ENCODE data around the gene DNAJC12.
"Not testable (repeated sequence)": the region's sequence is repeated elsewhere in the genome, so short reads cannot be mapped to it uniquely, and the experiment has no call there.

Gene DNAJC12

GRCh38 chr10:67863094-67863493 is 25.1 kb upstream of the DNAJC12 start:
- H3K9me3 ChIP-seq (replicated peaks; ENCODE audit: low read length), result no peaks in the 10 kb centered on the region
- no peaks in the 10 kb centered on the region for H3K36me3 ChIP-seq (ENCODE audit: insufficient read depth, low read length)
- no peak overlapping the region for H3K4me2 ChIP-seq (ENCODE audit: low read length)
- no peaks in the 10 kb centered on the region for H3K27me3 ChIP-seq (ENCODE audit: control insufficient read depth, insufficient read depth, low read length)
- H3K4me3 ChIP-seq (ENCODE audit: low read length), result no peak overlapping the region
- H3K9ac ChIP-seq (ENCODE audit: low read depth, low read length), result no peak overlapping the region
- no peaks in the 10 kb centered on the region for H3K4me1 ChIP-seq (ENCODE audit: control insufficient read depth, insufficient read depth, low read length)

GRCh38 chr10:67861750-67862432 is 23.9 kb upstream of the DNAJC12 start:
- H3K9ac ChIP-seq (ENCODE audit: low read depth, low read length), result no peak overlapping the region
- H3K4me2 ChIP-seq (ENCODE audit: low read length), result no peak overlapping the region
- H3K36me3 ChIP-seq (ENCODE audit: insufficient read depth, low read length), result no peaks in the 10 kb centered on the region

GRCh38 chr10:67858971-67859370 is 21.0 kb upstream of the DNAJC12 start:
- Histone ChIP-seq H3K27me3 (ENCODE audit: control insufficient read depth, insufficient read depth, low read length) (no peaks in the 10 kb centered on the region), H3K9ac (ENCODE audit: low read depth, low read length) (no peak overlapping the region), H3K9me3 (replicated peaks; ENCODE audit: low read length) (no peaks in the 10 kb centered on the region)

More at GRCh38 chr10:67861750-67862432, 23.9 kb upstream of the DNAJC12 start:
- no peaks in the 10 kb centered on the region for H3K27me3 ChIP-seq (ENCODE audit: control insufficient read depth, insufficient read depth, low read length)
- H3K4me1 ChIP-seq (ENCODE audit: control insufficient read depth, insufficient read depth, low read length), result no peaks in the 10 kb centered on the region
- H3K4me3 ChIP-seq (ENCODE audit: low read length), result no peak overlapping the region
- H3K9me3 ChIP-seq (replicated peaks; ENCODE audit: low read length), result no peaks in the 10 kb centered on the region

GRCh38 chr10:67853512-67853911 is 15.5 kb upstream of the DNAJC12 start:
- no peak overlapping the region for H3K4me2 ChIP-seq (ENCODE audit: low read length)
- no peak overlapping the region for H3K4me3 ChIP-seq (ENCODE audit: low read length)
- no peaks in the 10 kb centered on the region for H3K36me3 ChIP-seq (ENCODE audit: insufficient read depth, low read length)
- no peaks in the 10 kb centered on the region for H3K27me3 ChIP-seq (ENCODE audit: control insufficient read depth, insufficient read depth, low read length)
- no peaks in the 10 kb centered on the region for H3K4me1 ChIP-seq (ENCODE audit: control insufficient read depth, insufficient read depth, low read length)
- no peak overlapping the region for H3K9ac ChIP-seq (ENCODE audit: low read depth, low read length)
- no peaks in the 10 kb centered on the region for H3K9me3 ChIP-seq (replicated peaks; ENCODE audit: low read length)

More at GRCh38 chr10:67858971-67859370, 21.0 kb upstream of the DNAJC12 start:
- Histone ChIP-seq H3K36me3 (ENCODE audit: insufficient read depth, low read length) (no peaks in the 10 kb centered on the region), H3K4me1 (ENCODE audit: control insufficient read depth, insufficient read depth, low read length) (no peaks in the 10 kb centered on the region), H3K4me3 (ENCODE audit: low read length) (no peak overlapping the region), H3K4me2 (ENCODE audit: low read length) (no peak overlapping the region)

- H3K4me3 ChIP-seq (ENCODE audit: low read length), result no peak overlapping the region
- H3K4me1 ChIP-seq (ENCODE audit: control insufficient read depth, insufficient read depth, low read length), result no peaks in the 10 kb centered on the region
- no peaks in the 10 kb centered on the region for H3K9me3 ChIP-seq (replicated peaks; ENCODE audit: low read length)
- no peak overlapping the region for H3K4me2 ChIP-seq (ENCODE audit: low read length)
- H3K27me3 ChIP-seq (ENCODE audit: control insufficient read depth, insufficient read depth, low read length), result no peaks in the 10 kb centered on the region
- H3K9ac ChIP-seq (ENCODE audit: low read depth, low read length), result no peak overlapping the region
- no peaks in the 10 kb centered on the region for H3K36me3 ChIP-seq (ENCODE audit: insufficient read depth, low read length)
Observed at GRCh38 chr10:67852761-67853160, 14.8 kb upstream of the DNAJC12 start.

- H3K4me2 ChIP-seq (ENCODE audit: low read length), result no peak overlapping the region
- H3K4me3 ChIP-seq (ENCODE audit: low read length), result no peak overlapping the region
- H3K4me1 ChIP-seq (ENCODE audit: control insufficient read depth, insufficient read depth, low read length), result no peaks in the 10 kb centered on the region
- H3K36me3 ChIP-seq (ENCODE audit: insufficient read depth, low read length), result no peaks in the 10 kb centered on the region
- H3K27me3 ChIP-seq (ENCODE audit: control insufficient read depth, insufficient read depth, low read length), result no peaks in the 10 kb centered on the region
- H3K9me3 ChIP-seq (replicated peaks; ENCODE audit: low read length), result no peaks in the 10 kb centered on the region
- H3K9ac ChIP-seq (ENCODE audit: low read depth, low read length), result no peak overlapping the region
Observed at GRCh38 chr10:67851186-67851585, 13.2 kb upstream of the DNAJC12 start.

GRCh38 chr10:67849331-67850011 is 11.5 kb upstream of the DNAJC12 start:
- Histone ChIP-seq H3K27me3 (ENCODE audit: control insufficient read depth, insufficient read depth, low read length) (no peaks in the 10 kb centered on the region), H3K4me1 (ENCODE audit: control insufficient read depth, insufficient read depth, low read length) (no peaks in the 10 kb centered on the region), H3K9ac (ENCODE audit: low read depth, low read length) (peak overlapping the region; percentile 94), H3K4me3 (ENCODE audit: low read length) (peak overlapping the region; percentile 82), H3K36me3 (ENCODE audit: insufficient read depth, low read length) (no peaks in the 10 kb centered on the region), H3K4me2 (ENCODE audit: low read length) (peak overlapping the region; percentile 94), H3K9me3 (replicated peaks; ENCODE audit: low read length) (no peaks in the 10 kb centered on the region)

- H3K9ac ChIP-seq (ENCODE audit: low read depth, low read length), result no peak overlapping the region
- H3K4me1 ChIP-seq (ENCODE audit: control insufficient read depth, insufficient read depth, low read length), result no peaks in the 10 kb centered on the region
- no peaks in the 10 kb centered on the region for H3K9me3 ChIP-seq (replicated peaks; ENCODE audit: low read length)
- H3K27me3 ChIP-seq (ENCODE audit: control insufficient read depth, insufficient read depth, low read length), result no peaks in the 10 kb centered on the region
- H3K36me3 ChIP-seq (ENCODE audit: insufficient read depth, low read length), result no peaks in the 10 kb centered on the region
- no peak overlapping the region for H3K4me3 ChIP-seq (ENCODE audit: low read length)
- H3K4me2 ChIP-seq (ENCODE audit: low read length), result no peak overlapping the region
Observed at GRCh38 chr10:67843284-67843683, 5.3 kb upstream of the DNAJC12 start.

GRCh38 chr10:67841737-67842136 is 3.7 kb upstream of the DNAJC12 start:
- H3K9me3 ChIP-seq (replicated peaks; ENCODE audit: low read length), result no peaks in the 10 kb centered on the region
- no peak overlapping the region for H3K4me3 ChIP-seq (ENCODE audit: low read length)
- H3K9ac ChIP-seq (ENCODE audit: low read depth, low read length), result no peak overlapping the region
- no peaks in the 10 kb centered on the region for H3K27me3 ChIP-seq (ENCODE audit: control insufficient read depth, insufficient read depth, low read length)
- no peaks in the 10 kb centered on the region for H3K36me3 ChIP-seq (ENCODE audit: insufficient read depth, low read length)
- H3K4me2 ChIP-seq (ENCODE audit: low read length), result no peak overlapping the region
- no peaks in the 10 kb centered on the region for H3K4me1 ChIP-seq (ENCODE audit: control insufficient read depth, insufficient read depth, low read length)

- Histone ChIP-seq H3K9ac (ENCODE audit: low read depth, low read length) (no peak overlapping the region), H3K4me2 (ENCODE audit: low read length) (no peak overlapping the region), H3K36me3 (ENCODE audit: insufficient read depth, low read length) (no peaks in the 10 kb centered on the region), H3K4me3 (ENCODE audit: low read length) (no peak overlapping the region), H3K4me1 (ENCODE audit: control insufficient read depth, insufficient read depth, low read length) (no peaks in the 10 kb centered on the region), H3K27me3 (ENCODE audit: control insufficient read depth, insufficient read depth, low read length) (no peaks in the 10 kb centered on the region), H3K9me3 (replicated peaks; ENCODE audit: low read length) (no peaks in the 10 kb centered on the region)
Observed at GRCh38 chr10:67839951-67840350, 2.0 kb upstream of the DNAJC12 start.

GRCh38 chr10:67839511-67839910 is 1.5 kb upstream of the DNAJC12 start:
- H3K4me2 ChIP-seq (ENCODE audit: low read length); H3K36me3 ChIP-seq (ENCODE audit: insufficient read depth, low read length); H3K9ac ChIP-seq (ENCODE audit: low read depth, low read length); H3K4me1 ChIP-seq (ENCODE audit: control insufficient read depth, insufficient read depth, low read length); H3K27me3 ChIP-seq (ENCODE audit: control insufficient read depth, insufficient read depth, low read length); H3K4me3 ChIP-seq (ENCODE audit: low read length); H3K9me3 ChIP-seq (replicated peaks; ENCODE audit: low read length): not testable (repeated sequence)

- no peaks in the 10 kb centered on the region for H3K27me3 ChIP-seq (ENCODE audit: control insufficient read depth, insufficient read depth, low read length)
- peak overlapping the region; percentile 56 for H3K4me2 ChIP-seq (ENCODE audit: low read length)
- H3K9ac ChIP-seq (ENCODE audit: low read depth, low read length), result no peak overlapping the region
- no peak overlapping the region for H3K4me3 ChIP-seq (ENCODE audit: low read length)
- H3K4me1 ChIP-seq (ENCODE audit: control insufficient read depth, insufficient read depth, low read length), result no peaks in the 10 kb centered on the region
- H3K36me3 ChIP-seq (ENCODE audit: insufficient read depth, low read length), result no peaks in the 10 kb centered on the region
- H3K9me3 ChIP-seq (replicated peaks; ENCODE audit: low read length), result no peaks in the 10 kb centered on the region
Observed at GRCh38 chr10:67836972-67837371, 1.0 kb downstream of the DNAJC12 start.
